ENCODE data around the gene RNU7-1. TPM values are rescaled to one million over a fixed set of nuclear protein-coding genes. Genes with fewer than 3 reads are reported as not detected.
A peak's percentile ranks its signal among the peaks of the same experiment; 100 is the strongest.

Gene RNU7-1
- total RNA-seq, 4 donors from 2014 or later: not detected

GRCh38 chr12:6932766-6933165, 10.8 kb upstream of the RNU7-1 start:
- H3K27me3 ChIP-seq: no peaks in the 10 kb centered on the region
- H3K4me1 ChIP-seq: peaks cover 58% of the 10 kb centered on the region
- H3K36me3 ChIP-seq: peaks cover 30% of the 10 kb centered on the region
- TF ChIP-seq EP300 (IDR thresholded peaks at IDR 0.05): no peak
- TF ChIP-seq CTCF (IDR thresholded peaks at IDR 0.05): no peak
- TF ChIP-seq POLR2AphosphoS5 (IDR thresholded peaks at IDR 0.05): no peak
- TF ChIP-seq POLR2A (IDR thresholded peaks at IDR 0.05): no peak
- WGBS: 57% methylated on average over 1 of the region's 1 CpG
- H3K4me3 ChIP-seq: no peak overlapping the region
- H3K27ac ChIP-seq: no peak overlapping the region
- no peaks in the 10 kb centered on the region for H3K9me3 ChIP-seq
- DNase-seq (ENCODE audit: low spot score in 2 of 2): no peak

GRCh38 chr12:6934110-6934509, 9.5 kb upstream of the RNU7-1 start:
- TF ChIP-seq EP300 (IDR thresholded peaks at IDR 0.05) (no peak), POLR2A (IDR thresholded peaks at IDR 0.05) (no peak), CTCF (IDR thresholded peaks at IDR 0.05) (no peak), POLR2AphosphoS5 (IDR thresholded peaks at IDR 0.05) (no peak)
- Histone ChIP-seq H3K4me1 (peaks cover 62% of the 10 kb centered on the region), H3K4me3 (no peak overlapping the region), H3K27ac (peak overlapping the region; percentile 50), H3K36me3 (peaks cover 30% of the 10 kb centered on the region), H3K9me3 (no peaks in the 10 kb centered on the region), H3K27me3 (no peaks in the 10 kb centered on the region)
- peak in 1 of 2 donors; percentile 71 for DNase-seq (ENCODE audit: low spot score in 2 of 2)
- WGBS: 37% methylated on average over 8 of the region's 8 CpGs

GRCh38 chr12:6935371-6936193, 8.0 kb upstream of the RNU7-1 start:
- Histone ChIP-seq H3K36me3 (peaks cover 30% of the 10 kb centered on the region), H3K4me3 (no peak overlapping the region), H3K4me1 (peaks cover 47% of the 10 kb centered on the region), H3K9me3 (no peaks in the 10 kb centered on the region), H3K27ac (no peak overlapping the region), H3K27me3 (no peaks in the 10 kb centered on the region)
- TF ChIP-seq POLR2AphosphoS5 (IDR thresholded peaks at IDR 0.05) (no peak), CTCF (IDR thresholded peaks at IDR 0.05) (no peak), POLR2A (IDR thresholded peaks at IDR 0.05) (no peak), EP300 (IDR thresholded peaks at IDR 0.05) (no peak)
- DNase-seq (ENCODE audit: low spot score in 2 of 2): peak in 1 of 2 donors; percentile 75
- 58% methylated on average over 14 of the region's 14 CpGs for WGBS

GRCh38 chr12:6936194-6936635, 7.4 kb upstream of the RNU7-1 start:
- TF ChIP-seq POLR2AphosphoS5 (IDR thresholded peaks at IDR 0.05): no peak
- no peak for TF ChIP-seq EP300 (IDR thresholded peaks at IDR 0.05)
- TF ChIP-seq CTCF (IDR thresholded peaks at IDR 0.05): no peak
- H3K9me3 ChIP-seq: no peaks in the 10 kb centered on the region
- H3K4me1 ChIP-seq: peaks cover 42% of the 10 kb centered on the region
- DNase-seq (ENCODE audit: low spot score in 2 of 2): peak in 1 of 2 donors; percentile 69
- 84% methylated on average over 3 of the region's 3 CpGs for WGBS
- no peak overlapping the region for H3K4me3 ChIP-seq
- H3K27ac ChIP-seq: no peak overlapping the region
- no peaks in the 10 kb centered on the region for H3K27me3 ChIP-seq
- peaks cover 34% of the 10 kb centered on the region for H3K36me3 ChIP-seq

- Histone ChIP-seq H3K27me3 (no peaks in the 10 kb centered on the region), H3K4me1 (peaks cover 38% of the 10 kb centered on the region), H3K36me3 (peaks cover 40% of the 10 kb centered on the region), H3K9me3 (no peaks in the 10 kb centered on the region), H3K27ac (peak overlapping the region; percentile 94), H3K4me3 (peak overlapping the region; percentile 83)
- DNase-seq (ENCODE audit: low spot score in 2 of 2): no peak
- WGBS: 38% methylated on average over 27 of the region's 36 CpGs
- TF ChIP-seq POLR2A (IDR thresholded peaks at IDR 0.05): no peak
- TF ChIP-seq EP300 (IDR thresholded peaks at IDR 0.05): no peak
- TF ChIP-seq CTCF (IDR thresholded peaks at IDR 0.05): no peak
- TF ChIP-seq POLR2AphosphoS5 (IDR thresholded peaks at IDR 0.05): no peak
Observed at GRCh38 chr12:6936636-6937480, 6.8 kb upstream of the RNU7-1 start.
